ENCODE data around the gene ZNF831. TPM values are rescaled to one million over a fixed set of nuclear protein-coding genes. Genes with fewer than 3 reads are reported as not detected.

ZNF831 gene
- total RNA-seq, 1 experiment from 2014 or later = not detected

DNA sequence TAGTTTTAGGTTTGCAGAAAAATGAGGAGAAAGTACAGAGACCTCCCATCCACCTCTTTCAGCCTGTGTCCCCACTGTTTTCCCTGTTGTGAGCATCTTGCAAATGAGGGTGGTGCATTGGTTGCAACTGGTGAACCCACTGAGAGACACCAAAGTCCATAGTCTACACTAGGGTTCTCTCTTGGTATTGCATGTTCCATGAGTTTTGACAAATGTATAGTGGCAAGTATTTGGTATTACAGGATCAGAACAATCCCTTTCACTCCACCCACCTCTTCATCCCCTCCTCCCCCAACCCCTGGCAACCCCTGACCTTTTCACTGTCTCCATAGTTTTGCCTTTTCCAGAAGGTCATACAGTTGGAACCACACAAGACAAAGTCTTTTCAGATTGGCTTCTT is 20.1 kb downstream of the ZNF831 start:
- no peaks in the 10 kb centered on the region for H3K36me3 ChIP-seq
- H3K4me3 ChIP-seq = no peak overlapping the region
- DNase-seq = no peak
- H3K27me3 ChIP-seq = no peaks in the 10 kb centered on the region
- no peaks in the 10 kb centered on the region for H3K9me3 ChIP-seq

DNA sequence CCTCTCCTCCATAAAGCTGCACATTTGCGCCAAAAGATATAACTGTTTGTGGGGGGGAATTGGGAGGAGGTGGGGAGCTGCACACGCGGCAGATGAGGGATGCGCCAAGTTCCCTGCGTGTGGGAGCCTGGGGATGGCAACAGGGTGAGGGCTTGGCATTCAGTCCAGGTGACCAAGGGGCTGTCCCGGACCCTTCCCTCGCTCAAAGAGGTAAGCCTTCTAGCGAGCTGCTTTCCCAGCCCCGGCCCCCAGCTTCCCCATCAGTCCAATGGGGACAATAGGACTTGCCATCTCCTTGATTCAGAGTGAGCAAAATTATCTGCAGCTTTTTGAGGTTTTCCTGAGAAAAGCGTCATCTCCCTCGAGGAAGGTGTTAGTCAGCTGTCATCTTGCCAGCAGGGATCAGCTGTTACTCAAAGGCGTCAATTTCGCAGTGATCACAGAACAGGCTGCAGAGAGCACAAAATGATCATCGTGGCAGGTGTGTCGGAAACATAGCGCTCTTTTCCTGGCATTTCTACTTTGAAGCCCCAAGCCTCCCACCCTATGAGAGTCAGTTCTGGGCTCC is 21.3 kb downstream of the ZNF831 start:
- Histone ChIP-seq H3K36me3 (no peaks in the 10 kb centered on the region), H3K9me3 (no peaks in the 10 kb centered on the region), H3K4me3 (no peak overlapping the region), H3K27me3 (no peaks in the 10 kb centered on the region)
- peak; percentile 18 for DNase-seq

DNA sequence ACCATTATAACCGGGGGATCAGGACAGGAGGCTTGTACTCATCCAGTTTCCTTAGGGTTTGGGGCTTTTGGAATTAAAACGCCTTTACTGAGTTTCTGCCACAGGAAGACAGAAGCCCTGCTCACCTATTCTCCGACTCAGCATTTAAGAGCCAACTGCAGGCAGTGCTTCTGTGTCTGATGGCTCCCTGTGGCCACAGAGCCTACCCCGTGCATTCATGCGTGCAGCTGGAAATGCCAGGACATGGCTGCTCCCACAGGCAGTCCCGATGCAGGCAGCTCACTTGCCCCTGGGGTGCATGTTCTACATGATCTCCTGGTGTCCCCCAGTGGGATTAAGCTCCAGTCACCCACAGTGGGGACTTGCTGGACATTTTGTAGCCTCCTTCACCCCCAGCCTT is 22.2 kb downstream of the ZNF831 start:
- Histone ChIP-seq H3K9me3 (no peaks in the 10 kb centered on the region), H3K36me3 (no peaks in the 10 kb centered on the region), H3K4me3 (no peak overlapping the region), H3K27me3 (no peaks in the 10 kb centered on the region)
- DNase-seq = no peak

DNA sequence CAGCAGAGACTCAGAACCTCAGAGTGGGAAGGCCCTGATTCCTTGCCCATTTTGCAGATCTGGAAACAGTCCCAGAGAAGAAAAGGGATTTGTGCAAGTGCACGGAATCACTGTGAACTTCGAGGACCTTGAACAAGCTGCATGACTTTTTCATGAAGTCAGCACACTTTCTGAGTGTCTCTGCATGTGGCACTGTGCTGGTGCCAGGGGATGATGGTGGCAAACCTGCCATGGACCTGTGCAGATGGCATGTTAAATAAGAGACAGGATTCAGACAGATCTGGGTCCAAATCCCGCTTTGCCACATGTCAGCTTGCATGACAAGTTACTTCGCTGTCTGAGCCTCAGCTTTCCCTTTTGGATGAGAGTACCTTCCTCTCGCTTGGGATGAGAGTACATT is 26.8 kb downstream of the ZNF831 start:
- Histone ChIP-seq H3K4me3 (no peak overlapping the region), H3K36me3 (no peaks in the 10 kb centered on the region), H3K9me3 (no peaks in the 10 kb centered on the region), H3K27me3 (no peaks in the 10 kb centered on the region)
- no peak for DNase-seq

DNA sequence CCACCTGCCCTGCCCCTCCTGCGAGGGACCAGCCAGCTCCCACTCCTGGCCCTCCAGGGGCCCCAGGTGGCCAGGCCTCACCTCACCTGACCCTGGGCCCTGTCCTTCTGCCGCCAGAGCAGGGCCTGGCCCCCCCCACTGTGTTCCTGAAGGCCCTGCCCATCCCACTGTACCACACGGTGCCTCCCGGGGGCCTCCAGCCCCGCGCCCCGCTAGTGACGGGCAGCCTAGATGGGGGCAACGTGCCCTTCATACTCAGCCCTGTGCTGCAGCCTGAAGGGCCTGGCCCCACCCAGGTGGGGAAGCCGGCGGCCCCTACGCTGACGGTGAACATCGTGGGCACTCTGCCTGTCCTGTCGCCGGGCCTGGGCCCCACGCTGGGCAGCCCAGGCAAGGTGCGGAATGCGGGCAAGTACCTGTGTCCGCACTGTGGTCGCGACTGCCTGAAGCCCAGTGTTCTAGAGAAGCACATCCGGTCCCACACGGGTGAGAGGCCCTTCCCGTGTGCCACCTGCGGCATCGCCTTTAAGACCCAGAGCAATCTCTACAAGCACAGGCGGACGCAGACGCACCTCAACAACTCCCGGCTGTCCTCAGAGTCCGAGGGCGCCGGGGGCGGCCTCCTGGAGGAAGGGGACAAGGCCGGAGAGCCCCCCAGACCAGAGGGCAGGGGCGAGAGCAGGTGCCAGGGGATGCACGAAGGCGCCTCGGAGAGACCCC is 27.6 kb downstream of the ZNF831 start:
- Histone ChIP-seq H3K36me3 (no peaks in the 10 kb centered on the region), H3K4me3 (no peak overlapping the region), H3K27me3 (no peaks in the 10 kb centered on the region), H3K9me3 (no peaks in the 10 kb centered on the region)
- DNase-seq = no peak

DNA sequence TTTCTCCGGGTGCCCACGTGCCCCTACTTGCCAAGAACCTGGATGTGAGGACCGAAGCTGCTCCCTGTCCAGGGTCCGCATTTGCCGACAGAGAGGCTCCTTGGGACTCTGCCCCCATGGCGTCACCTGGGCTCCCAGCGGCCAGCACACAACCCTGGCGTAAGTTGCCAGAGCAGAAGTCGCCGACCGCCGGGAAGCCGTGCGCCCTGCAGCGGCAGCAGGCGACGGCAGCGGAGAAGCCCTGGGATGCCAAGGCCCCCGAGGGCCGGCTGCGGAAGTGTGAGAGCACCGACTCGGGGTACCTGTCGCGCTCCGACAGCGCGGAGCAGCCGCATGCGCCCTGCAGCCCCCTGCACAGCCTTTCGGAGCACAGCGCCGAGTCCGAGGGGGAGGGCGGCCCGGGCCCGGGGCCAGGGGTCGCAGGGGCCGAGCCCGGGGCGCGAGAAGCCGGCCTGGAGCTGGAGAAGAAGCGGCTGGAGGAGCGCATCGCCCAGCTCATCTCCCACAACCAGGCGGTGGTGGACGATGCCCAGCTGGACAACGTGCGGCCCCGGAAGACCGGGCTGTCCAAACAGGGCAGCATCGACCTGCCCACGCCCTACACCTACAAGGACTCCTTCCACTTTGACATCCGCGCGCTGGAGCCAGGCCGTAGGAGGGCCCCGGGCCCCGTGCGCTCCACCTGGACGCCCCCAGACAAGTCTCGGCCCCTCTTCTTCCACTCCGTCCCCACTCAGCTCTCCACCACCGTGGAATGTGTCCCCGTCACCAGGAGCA is 28.3 kb downstream of the ZNF831 start:
- no peak overlapping the region for H3K4me3 ChIP-seq
- no peak for DNase-seq
- H3K9me3 ChIP-seq = no peaks in the 10 kb centered on the region
- H3K36me3 ChIP-seq = no peaks in the 10 kb centered on the region
- no peaks in the 10 kb centered on the region for H3K27me3 ChIP-seq

DNA sequence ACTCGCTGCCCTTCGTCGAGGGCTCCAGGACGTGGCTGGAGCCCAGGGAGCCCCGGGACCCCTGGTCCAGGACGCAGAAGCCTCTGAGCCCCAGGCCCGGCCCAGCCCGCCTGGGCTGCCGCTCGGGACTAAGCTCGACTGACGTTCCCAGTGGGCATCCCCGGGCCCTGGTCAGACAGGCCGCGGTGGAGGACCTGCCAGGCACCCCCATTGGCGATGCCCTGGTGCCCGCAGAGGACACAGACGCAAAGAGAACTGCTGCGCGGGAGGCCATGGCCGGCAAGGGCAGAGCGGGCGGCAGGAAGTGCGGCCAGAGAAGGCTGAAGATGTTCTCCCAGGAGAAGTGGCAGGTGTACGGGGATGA is 28.9 kb downstream of the ZNF831 start:
- Histone ChIP-seq H3K27me3 (no peaks in the 10 kb centered on the region), H3K4me3 (no peak overlapping the region), H3K9me3 (no peaks in the 10 kb centered on the region), H3K36me3 (no peaks in the 10 kb centered on the region)
- DNase-seq = no peak

DNA sequence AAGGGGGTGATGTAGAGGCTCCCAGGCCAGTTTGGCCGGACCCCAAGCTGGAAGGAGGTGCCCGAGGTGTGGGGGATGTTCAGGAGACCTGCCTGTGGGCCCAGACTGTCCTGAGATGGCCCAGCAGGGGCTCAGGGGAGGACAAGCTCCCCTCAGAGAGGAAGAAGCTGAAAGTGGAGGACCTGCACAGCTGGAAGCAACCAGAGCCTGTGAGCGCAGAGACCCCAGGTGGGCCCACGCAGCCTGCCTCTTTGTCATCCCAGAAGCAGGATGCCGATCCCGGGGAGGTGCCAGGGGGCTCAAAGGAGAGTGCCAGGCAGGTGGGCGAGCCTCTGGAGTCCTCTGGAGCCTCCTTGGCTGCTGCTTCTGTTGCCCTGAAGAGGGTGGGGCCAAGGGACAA is 29.7 kb downstream of the ZNF831 start:
- Histone ChIP-seq H3K9me3 (no peaks in the 10 kb centered on the region), H3K4me3 (no peak overlapping the region), H3K36me3 (no peaks in the 10 kb centered on the region), H3K27me3 (no peaks in the 10 kb centered on the region)
- DNase-seq = no peak

DNA sequence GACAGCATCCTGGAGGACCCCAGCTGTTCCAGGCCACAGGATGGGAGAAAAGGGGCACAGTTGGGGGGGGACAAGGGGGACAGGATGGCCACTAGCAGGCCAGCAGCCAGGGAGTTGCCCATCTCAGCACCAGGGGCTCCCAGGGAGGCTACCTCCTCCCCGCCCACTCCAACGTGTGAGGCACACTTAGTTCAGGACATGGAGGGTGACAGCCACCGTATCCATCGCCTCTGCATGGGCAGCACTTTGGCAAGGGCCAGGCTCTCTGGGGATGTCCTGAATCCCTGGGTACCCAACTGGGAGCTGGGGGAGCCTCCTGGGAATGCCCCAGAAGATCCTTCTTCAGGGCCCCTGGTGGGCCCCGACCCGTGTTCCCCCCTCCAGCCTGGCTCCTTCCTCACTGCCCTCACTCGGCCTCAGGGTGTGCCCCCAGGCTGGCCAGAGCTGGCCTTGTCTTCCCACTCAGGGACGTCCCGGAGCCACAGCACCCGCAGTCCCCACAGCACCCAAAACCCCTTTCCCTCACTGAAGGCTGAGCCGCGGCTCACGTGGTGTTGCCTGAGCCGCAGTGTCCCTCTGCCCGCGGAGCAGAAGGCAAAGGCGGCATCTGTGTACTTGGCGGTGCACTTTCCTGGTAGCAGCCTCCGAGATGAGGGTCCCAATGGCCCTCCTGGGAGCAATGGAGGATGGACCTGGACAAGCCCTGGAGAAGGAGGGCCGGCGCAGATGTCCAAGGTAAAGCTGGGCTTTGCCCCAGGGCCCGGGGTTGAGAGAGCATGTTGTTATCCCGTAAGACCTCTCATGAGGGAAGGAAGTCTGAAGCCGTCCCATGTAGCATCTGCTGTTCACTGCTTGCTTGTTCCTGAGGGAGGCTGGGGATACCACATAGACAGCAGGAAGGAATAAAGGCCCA is 30.7 kb downstream of the ZNF831 start:
- Histone ChIP-seq H3K4me3 (no peak overlapping the region), H3K9me3 (no peaks in the 10 kb centered on the region), H3K27me3 (no peaks in the 10 kb centered on the region), H3K36me3 (no peaks in the 10 kb centered on the region)
- DNase-seq = no peak

DNA sequence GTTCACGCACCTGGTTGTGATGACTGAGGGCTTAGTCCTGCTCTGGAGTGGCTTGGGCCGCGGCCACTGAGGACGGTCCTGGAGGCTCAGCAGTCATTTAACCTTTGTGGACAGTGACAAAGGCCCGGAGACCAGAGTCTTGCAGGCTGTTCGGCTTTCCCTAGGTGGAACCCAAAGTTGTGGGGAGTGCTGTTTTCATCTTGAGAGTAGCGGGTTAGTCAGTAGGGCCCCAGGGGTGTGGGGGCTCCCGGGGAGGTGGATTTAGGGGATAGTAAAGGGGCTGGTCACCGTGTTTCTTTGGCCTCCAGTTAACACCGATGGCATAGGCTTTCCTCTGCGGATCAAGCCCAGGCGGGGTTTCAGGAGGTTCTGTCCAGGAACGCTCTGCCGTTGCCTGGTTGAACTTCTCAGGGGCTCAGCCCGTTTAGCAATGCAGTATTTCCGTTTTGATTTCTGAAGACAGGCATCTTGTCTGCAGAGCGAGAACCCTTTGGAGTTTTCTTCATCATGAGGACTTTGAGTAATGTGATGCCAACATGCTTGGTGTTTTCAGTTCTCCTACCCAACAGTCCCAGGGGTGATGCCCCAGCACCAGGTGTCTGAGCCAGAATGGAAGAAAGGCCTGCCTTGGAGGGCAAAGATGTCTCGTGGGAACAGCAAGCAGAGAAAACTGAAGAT is 31.8 kb downstream of the ZNF831 start:
- H3K27me3 ChIP-seq = no peaks in the 10 kb centered on the region; the same call in 1 of the 2 replicates
- DNase-seq = no peak
- H3K9me3 ChIP-seq = no peaks in the 10 kb centered on the region
- H3K36me3 ChIP-seq = no peaks in the 10 kb centered on the region
- no peak overlapping the region for H3K4me3 ChIP-seq

DNA sequence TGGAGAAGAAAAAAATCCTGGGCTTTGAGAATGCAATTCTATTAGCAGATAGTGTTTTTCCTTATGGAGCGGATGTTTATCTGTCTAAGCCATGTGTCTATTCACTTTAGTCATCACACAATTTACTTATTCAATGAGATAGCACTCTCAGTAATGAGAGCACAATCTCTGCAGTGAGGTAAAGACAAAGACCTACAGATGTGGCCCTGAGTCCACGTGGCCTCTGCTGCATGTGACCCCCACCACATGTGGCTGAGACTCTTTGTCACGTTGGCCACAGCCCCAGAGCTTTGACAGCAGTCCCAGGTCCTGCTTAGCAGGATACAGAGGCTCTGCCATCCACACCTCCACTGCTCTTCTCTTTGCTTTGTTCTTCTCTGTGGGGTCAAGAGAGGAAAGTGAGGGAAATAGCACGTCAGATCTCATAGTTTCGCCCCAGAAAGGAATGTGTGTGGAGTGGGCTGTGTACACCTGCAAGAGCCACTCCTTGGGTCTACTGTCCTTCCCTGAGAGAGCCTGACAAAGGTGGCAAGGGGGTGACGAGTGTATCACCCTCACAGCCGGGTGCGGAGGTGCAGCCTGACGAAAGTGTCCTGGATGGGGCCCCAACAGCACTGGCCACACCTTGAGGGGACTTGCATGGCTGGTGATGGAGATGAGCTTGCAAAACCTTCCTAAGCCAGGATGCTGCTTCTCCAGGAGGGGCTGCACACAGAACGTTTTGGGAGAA is 40.7 kb downstream of the ZNF831 start:
- Histone ChIP-seq H3K9me3 (no peaks in the 10 kb centered on the region), H3K27me3 (peaks cover 13% of the 10 kb centered on the region), H3K36me3 (no peaks in the 10 kb centered on the region), H3K4me3 (no peak overlapping the region)
- no peak for DNase-seq

DNA sequence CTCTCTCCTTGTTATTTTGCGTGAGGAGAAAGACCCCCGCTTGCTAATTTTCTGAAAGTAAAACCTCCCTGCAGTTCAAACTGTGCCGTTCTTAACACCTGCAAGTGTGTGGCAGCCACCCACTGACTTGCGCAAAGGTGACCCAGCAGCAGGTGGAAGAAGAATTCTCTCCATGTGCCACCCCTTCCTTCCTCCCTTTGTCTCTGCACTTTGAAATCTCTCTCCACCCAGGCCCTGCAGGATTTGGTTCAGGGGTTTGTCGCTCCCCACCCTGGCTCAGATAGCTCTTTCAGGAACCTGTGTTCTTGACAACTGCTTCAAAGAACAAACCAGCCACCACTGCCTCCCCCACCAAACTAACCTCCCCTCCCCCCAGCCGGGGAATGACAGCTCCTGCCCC is 41.4 kb downstream of the ZNF831 start:
- H3K36me3 ChIP-seq = no peaks in the 10 kb centered on the region
- H3K9me3 ChIP-seq = no peaks in the 10 kb centered on the region
- no peak overlapping the region for H3K4me3 ChIP-seq
- no peak for DNase-seq
- peaks cover 13% of the 10 kb centered on the region for H3K27me3 ChIP-seq

DNA sequence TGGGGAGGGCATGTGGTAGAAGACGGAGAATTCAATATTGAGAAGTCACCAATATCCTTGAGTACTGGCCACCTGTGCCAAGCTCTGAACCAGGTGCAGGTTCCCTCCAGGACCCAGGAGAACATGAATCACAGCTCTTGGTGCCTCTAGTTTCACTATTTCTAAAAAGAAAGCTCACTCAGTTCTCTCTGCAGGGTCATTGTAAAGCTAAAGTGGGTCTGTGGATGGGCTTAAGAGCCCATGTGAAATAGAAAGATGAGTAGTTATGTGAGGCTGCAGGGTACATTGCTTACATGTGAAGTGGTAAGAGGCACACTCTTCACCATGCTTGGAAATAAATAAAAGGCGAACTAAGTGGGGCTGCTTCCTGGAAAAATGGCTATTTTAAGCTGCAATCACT is 43.6 kb downstream of the ZNF831 start:
- no peak for DNase-seq
- Histone ChIP-seq H3K27me3 (peaks cover 8% of the 10 kb centered on the region; the same call in 1 of the 2 replicates), H3K9me3 (no peaks in the 10 kb centered on the region), H3K36me3 (no peaks in the 10 kb centered on the region), H3K4me3 (no peak overlapping the region)

DNA sequence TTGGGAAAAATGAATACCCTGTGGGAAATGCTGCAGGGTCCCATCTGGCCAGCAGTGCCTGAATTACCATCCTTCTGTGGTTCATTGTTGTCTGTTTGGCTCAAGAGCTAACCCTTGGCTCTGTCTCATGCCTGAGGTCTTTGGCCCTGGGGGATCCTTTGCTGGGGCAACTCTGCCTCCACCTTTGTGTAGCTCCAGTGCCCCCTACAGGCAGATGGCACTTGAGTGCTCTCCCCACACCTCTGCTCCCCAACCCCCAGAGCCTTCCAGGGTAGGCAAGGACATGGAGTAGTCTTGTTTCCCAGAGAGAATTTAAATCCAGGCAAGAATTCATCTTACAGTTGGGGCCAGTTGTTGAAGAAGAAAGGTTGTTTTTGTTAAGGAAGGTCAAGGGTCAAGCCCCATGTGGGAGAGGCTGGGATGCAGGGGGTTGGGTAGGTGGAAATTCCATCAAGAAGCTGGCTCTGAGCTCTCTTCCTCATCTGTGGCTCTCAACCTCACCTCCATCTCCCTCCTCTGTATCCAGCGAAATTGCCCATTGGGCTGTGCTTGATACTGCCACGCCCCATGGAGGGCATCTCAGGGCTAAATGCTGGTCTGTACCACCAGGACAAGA is 44.2 kb downstream of the ZNF831 start:
- no peaks in the 10 kb centered on the region; the same call in 1 of the 2 replicates for H3K9me3 ChIP-seq
- H3K27me3 ChIP-seq = peaks cover 8% of the 10 kb centered on the region; the same call in 1 of the 2 replicates
- no peak overlapping the region for H3K4me3 ChIP-seq
- no peaks in the 10 kb centered on the region for H3K36me3 ChIP-seq
- DNase-seq = peak; percentile 31

DNA sequence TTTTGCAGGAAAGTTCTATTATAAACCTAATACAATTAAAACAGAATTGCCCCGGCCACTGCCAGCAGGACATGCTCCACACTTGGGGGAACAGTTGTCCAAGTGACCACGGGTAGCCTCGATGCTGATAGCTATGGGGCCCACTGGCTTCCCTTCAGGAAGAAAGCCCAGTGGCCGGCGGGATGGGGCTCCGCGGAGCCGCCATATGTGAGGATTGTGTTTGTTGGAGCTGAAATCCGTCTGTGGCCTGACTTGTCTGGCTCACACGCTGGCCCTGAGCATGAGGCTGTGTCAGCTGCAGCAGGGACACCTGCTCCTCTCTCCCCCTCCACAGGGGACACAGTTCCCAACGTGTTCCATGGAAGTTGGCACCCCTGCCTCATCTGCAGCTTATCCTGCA is 46.6 kb downstream of the ZNF831 start:
- no peak for DNase-seq
- Histone ChIP-seq H3K36me3 (no peaks in the 10 kb centered on the region), H3K27me3 (no peaks in the 10 kb centered on the region; the same call in 1 of the 2 replicates), H3K9me3 (no peaks in the 10 kb centered on the region; the same call in 1 of the 2 replicates), H3K4me3 (no peak overlapping the region)
